H1 (cell line): Measurements from ENCODE around the gene DRAXIN.

Source experiments
- CTCF ChIP-seq, 3 experiments: IDR thresholded peaks; 1 replicate in 2 of 3; 2 replicates in 1 of 3; pipeline versions ENCODE4 v1.5.1 to v1.6.1; 2011; ENCODE audit warnings: low read length in 3 of 3, mild to moderate bottlenecking in 3 of 3, inconsistent platforms in 2 of 3, low read depth in 1 of 3, moderate library complexity in 1 of 3; ENCODE audit not compliant: insufficient read depth in 1 of 3; ENCODE audit errors: control extremely low read depth in 1 of 3
- EZH2 ChIP-seq: fragments of 200-600 bp; sonication (generic); IDR thresholded peaks from 2 replicates; pipeline ENCODE4 v1.7.1; 2012; ENCODE audit warnings: low read depth, mild to moderate bottlenecking, moderate library complexity, low read length, inconsistent platforms; ENCODE audit not compliant: severe bottlenecking
- GABPA ChIP-seq: IDR thresholded peaks from 2 replicates; pipeline ENCODE4 v1.6.1; 2011; ENCODE audit warnings: mild to moderate bottlenecking, low read length, moderate library complexity, borderline replicate concordance; ENCODE audit not compliant: insufficient read depth
- POLR2A ChIP-seq, 2 experiments: IDR thresholded peaks; 1 replicate in 1 of 2; 2 replicates in 1 of 2; pipeline ENCODE4 v1.6.1; 2011; ENCODE audit warnings: low read depth in 2 of 2, low read length in 2 of 2, mild to moderate bottlenecking in 2 of 2; ENCODE audit errors: control extremely low read depth in 1 of 2
- POLR2AphosphoS5 ChIP-seq: IDR thresholded peaks from 2 replicates; pipeline ENCODE4 v1.6.1; 2011; ENCODE audit warnings: low read depth, low read length
- TBP ChIP-seq: IDR thresholded peaks from 2 replicates; pipeline ENCODE4 v1.6.1; 2011; ENCODE audit warnings: low read depth, low read length, improper control_type of control experiment

- no peak for TF ChIP-seq EZH2
- TF ChIP-seq CTCF (IDR thresholded peaks at IDR 0.05; ENCODE audit: control extremely low read depth in 1 of 3, insufficient read depth in 1 of 3, low read depth in 1 of 3, low read length in 3 of 3): no peak
- no peak for TF ChIP-seq GABPA
- TF ChIP-seq POLR2AphosphoS5: no peak
- no peak for TF ChIP-seq TBP
- TF ChIP-seq POLR2A (IDR thresholded peaks at IDR 0.05; ENCODE audit: control extremely low read depth in 1 of 2, low read depth in 2 of 2, low read length in 2 of 2): no peak
These were observed 55.4 kb downstream of the DRAXIN start for GRCh38 chr1:11746795-11747487.
